ENCODE data around the gene NPAS3.

GRCh38 chr14:33542338-33543287, 603.9 kb downstream of the NPAS3 start:
- no peak for TF ChIP-seq CTCF (conservative IDR thresholded peaks at IDR 0.05; ENCODE audit: low read length)
- no peak for TF ChIP-seq EZH2phosphoT487 (IDR thresholded peaks at IDR 0.05; ENCODE audit: borderline replicate concordance, low read depth, low read length)
